GM18499 (cell line): ENCODE measurements around the gene HMCN2.

Experiments
- ATAC-seq: cut with Tn5 transposase; IDR thresholded peaks from one replicate; pipeline ENCODE4 v1.9.1; 2021; ENCODE audit warnings: moderate number of reproducible peaks; ENCODE audit not compliant: insufficient read depth, unreplicated experiment

HMCN2 gene

DNA sequence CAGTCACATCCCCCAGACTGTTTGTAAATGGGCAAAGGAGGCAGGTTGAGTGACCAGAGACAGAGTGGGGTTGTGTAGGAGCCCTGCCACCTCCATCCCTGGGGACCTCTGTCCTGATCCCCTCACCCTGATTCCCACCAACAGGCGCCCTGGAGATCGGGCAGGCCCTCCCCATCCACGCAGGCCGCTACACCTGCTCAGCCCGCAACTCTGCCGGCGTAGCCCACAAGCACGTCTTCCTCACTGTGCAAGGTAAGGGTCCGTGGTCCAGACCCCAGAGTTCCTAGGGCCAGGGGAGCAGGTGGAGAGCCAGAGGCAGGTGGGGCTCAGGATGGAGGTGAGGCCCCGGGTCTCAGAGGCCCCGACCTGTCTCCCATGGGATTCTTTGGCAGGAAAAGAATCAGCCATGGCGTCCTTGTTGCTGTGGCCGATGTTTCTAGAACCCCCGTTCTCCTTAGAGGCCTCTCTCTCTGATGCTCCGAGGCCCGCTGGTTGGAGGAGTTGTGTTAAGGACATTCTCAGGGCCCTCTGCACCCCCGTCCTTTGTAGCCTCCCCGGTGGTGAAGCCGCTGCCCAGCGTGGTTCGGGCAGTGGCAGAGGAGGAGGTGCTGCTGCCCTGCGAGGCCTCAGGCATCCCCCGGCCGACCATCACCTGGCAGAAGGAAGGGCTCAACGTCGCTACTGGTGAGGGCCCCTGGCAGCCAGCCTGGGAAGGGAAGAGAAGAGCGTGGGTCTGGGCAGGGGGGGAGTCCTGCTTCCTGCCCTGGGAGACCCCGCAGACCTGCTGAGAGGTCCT is 137.3 kb downstream of the HMCN2 start:
- no peak for ATAC-seq

DNA sequence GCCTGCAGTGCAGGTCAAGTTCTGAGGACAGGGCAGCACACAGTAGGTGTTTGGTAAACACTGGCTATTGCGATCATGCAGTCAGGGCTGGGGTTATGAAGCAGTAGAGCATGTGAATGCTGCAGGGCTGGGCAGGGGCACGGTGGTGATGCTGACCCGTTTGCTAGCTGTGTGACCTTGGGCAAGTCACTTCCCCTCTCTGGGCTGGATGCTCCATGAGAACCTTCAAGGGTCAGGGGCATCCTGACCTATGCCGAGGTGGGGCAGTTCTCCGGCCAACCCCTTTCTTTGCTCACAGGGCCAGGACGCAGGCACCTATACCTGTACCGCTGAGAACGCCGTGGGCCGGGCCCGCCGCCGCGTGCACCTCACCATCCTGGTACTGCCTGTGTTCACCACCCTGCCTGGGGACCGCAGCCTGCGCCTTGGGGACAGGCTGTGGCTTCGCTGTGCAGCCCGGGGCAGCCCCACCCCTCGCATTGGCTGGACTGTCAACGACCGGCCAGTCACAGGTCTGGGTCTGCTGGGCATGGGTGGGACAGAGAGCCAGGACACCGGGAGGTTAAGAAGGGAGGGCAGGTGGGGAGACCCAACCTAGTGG is 140.2 kb downstream of the HMCN2 start:
- ATAC-seq: no peak

DNA sequence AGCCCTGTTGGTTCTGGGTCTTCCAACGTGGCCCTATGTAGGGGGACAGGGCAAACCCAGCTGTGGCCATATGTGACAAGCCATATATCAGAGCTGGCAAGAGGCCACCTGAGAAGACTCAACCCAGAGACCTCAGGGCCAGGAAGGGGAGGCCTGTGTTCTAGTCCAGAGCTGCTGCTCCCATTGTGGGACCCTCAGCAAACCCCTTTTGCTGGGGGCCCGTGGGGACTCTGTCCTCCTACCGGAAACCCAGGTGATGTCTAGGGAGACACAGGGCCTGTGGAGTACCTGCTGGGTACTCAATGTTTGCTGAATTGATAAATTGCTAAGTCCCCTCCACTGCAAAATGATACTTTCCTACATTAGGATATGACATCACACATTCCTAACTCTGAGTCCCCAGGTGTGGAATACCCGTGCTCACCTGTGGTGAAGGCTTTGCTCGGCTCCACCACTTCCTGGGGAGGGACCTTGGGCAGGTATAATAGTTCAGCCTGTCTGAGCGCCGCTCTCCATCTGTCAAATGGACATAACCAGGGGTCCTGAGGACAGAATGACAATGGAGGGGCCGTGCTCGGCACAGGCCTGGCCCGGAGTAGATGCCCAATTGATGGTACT is 140.8 kb downstream of the HMCN2 start:
- ATAC-seq: no peak

DNA sequence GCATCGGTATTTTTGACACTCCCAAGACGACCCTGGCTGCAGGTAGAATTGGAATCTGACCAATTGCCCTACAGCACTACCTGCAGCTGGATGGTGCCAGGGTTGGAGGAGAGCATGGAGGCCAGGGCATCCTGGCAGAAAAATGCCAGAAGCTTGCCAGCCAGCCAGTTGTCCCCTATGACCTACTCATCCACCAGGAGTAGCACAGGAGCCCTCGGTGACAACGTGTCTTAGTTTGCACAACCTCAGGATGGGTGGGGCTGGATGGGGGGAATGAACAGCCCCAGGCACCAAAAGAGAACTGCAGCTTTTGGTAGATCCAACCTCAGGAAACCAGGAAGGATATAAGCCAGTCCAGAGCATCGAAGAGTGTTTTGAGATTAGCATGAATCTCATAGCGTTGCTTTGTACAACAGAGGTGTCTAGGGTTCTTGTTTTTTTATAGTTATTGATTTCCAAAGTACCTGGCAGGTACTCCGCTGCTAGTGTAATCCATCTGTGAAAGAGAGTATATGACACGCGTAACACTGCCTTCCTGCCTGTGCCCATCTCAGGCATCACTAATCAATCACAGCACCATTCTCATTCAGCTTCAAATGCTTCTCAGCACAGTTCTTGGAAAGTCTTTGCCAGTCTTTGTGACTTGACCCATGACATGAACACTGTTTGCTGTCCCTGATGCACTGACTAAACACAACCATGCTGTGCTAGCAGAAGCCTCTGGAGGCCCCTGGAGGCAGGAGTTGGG is 142.5 kb downstream of the HMCN2 start:
- ATAC-seq: no peak

DNA sequence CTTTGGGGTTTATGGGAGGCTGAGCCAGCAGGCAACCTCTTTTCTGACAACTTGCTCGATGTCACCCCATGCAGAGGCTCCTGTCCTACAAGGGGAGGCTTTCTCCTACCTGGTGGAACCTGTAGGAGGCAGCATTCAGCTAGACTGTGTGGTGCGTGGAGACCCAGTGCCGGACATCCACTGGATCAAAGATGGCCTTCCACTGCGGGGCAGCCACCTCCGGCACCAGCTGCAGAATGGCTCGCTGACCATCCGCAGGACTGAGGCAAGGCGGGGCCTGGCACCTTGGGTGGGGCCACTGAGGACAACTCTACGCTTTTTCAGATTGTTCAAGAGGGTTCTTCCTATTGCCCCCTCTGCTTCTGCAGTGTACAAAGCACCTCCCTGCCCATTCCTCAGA is 143.1 kb downstream of the HMCN2 start:
- ATAC-seq: no peak

DNA sequence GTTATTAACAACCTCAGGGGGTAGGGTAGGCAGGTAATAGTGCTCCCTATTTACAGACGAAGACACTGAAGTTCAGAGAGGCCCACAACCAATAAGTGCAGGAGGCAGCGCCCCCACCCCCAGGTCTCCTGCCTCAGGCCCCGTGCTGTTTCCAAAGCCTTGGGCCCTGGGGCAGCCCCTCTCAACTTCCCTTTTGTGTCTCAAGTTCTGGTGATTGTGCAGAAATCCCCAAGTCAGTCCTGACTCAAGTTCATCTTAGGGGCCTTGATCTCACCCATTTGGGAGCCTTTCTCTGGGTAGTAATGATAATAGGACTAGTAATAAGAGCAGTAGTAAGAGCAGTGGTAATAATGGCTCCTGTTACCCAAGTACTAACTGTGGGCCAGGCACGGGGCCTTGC is 143.7 kb downstream of the HMCN2 start:
- ATAC-seq: no peak

DNA sequence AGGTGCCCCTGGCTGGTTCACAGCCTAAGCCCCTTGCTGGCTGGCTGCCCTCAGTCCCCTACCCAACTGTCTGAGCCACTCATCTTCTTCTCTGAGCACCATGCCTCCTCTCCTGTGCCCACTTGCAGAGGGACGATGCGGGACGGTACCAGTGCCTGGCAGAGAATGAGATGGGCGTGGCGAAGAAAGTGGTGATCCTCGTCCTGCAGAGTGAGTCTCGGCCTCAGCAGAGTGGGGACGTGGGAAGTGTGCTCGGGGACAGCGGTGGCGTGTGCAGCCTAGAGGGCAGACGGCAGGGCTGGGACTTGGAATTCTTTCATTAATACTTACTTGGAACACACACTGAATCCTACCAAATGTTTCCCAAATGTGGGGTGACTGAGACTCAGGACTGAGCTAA is 144.9 kb downstream of the HMCN2 start:
- ATAC-seq: no peak

DNA sequence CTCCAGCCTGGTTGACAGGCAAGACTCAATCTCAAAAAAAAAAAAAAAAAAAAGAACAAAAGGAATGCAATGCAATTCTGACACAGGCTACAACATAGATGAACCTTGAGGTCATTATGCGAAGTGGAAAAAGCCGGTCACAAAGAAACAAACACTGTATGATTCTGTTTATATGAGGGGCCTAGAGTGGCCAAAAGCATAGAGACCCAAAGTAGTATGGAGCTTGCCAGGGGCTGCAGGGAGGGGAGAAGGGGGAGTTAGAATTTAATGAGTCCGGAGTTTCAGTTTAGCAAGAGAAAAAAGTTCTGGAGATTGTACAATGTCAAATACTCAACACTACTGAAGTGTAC is 146.0 kb downstream of the HMCN2 start:
- ATAC-seq: no peak

DNA sequence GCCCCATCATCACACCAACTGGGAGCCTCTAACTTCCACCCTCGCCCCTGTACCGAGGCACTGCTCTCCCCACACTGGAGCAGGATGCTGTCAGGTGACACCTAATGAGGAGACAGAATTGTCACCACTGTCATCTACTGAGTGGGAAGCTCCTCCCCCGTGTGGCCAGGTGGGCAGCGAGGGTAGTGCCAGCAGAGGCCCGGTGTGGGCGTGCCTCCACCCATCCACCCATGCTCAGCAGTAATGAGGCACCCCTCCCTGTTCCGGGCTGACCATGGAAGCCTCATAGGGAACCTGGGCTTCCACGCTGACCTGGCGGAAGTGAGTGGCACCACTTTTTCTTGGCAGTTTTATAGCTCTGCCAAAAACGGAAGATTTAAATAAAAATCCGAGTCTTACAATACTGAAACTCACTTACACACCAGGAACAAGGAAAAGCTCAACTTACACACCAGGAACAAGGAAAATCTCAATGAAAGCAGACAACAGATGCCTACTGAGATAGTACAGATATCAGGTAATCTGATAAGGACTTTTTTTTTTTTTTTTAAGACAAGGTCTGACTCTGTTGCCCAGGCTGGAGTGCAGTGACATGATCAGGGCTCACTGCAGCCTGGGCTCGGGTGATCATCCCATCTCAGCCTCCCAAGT is 148.6 kb downstream of the HMCN2 start:
- ATAC-seq: no peak

DNA sequence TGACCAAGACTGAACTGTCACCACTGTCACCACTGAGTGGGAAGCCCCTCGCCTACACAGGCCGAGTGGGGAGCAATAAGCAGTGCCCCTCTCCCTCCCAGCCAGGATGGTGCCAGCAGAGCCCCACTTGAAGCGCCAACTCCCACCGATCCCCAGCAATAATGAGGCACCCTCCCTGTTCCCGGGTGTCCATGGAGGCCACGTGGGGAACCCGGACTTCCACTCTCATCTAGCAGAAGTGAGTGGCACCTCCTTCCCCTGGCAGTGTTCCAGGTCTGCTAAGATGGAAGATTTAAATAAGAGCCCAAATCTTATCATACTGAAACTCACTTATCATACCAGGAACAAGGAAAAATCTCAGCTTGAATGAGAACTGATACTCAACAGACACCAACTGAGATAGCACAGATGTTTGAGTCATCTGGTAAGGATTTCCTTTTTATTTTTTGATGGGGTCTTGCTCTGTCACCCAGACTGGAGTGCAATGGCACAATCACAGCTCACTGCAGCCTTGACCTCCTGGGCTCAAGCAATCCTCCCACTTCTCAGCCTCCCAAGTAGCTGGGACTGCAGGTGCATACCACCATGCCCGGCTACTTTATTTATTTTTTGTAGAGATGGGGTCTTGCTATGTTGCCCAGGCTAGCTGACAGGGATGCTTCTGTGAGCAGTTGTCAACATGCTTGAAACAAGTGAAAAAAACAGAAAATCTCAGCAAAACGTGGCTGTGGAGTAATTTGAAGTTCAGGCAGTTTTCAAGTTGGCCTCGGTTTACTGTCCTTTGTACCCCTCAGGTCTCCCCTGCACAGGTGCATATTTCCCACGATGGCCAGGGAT is 149.6 kb downstream of the HMCN2 start:
- ATAC-seq: no peak

DNA sequence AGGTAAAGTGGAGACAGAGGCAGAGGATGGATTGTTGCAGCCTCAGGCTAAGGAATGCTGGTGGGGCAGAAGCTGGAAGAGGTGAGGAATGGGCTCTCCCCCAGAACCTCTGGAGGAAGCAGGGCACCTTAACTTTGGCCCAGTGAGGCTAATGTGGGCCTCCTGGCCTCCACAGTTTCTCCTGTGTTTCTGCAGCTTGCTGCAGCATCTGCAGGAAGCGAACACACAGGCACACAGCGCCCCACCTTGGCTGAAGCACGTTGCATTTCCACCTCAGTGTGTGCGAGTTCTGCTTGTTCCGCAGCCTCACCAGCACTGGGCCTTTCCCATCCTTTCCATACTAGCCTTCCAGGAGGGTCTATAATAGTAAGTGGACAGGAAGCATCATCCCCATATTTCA is 152.0 kb downstream of the HMCN2 start:
- no peak for ATAC-seq

DNA sequence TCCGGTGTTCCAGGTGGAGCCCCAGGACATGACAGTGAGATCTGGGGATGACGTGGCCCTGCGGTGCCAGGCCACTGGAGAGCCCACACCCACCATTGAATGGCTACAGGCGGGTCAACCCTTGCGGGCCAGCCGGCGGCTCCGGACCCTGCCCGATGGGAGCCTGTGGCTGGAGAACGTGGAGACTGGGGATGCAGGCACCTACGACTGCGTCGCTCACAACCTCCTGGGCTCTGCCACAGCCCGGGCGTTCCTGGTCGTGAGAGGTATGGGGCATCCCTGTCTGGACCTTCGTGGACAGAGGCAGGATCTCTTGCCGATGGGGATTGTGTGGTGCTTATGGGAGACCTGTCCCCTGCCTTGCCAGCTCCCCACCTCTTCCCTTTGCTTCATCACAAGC is 153.2 kb downstream of the HMCN2 start:
- ATAC-seq: no peak

DNA sequence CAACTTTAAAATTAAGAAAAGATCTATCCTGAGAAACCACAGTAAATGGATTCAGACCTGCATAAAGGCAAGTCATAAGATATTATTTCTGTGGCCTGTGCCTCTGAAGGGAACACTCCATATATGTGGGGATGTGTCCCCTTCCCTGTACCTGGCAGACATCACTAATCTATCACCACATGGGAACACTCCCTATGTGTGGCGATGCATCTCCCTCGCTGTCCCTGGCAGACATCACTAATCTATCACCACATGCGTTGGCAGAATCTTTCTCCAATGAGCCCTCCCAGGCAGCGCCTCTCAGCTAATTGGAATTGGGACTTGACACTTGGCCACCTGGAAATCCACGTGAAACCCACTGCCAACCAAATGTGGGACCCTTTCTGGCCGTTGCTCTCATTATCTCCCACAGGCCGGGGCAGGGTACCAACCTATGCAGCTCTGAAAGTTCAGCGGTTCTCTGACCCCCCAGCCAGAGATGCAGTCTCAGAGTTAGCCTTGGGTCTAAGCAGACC is 154.0 kb downstream of the HMCN2 start:
- ATAC-seq: no peak

DNA sequence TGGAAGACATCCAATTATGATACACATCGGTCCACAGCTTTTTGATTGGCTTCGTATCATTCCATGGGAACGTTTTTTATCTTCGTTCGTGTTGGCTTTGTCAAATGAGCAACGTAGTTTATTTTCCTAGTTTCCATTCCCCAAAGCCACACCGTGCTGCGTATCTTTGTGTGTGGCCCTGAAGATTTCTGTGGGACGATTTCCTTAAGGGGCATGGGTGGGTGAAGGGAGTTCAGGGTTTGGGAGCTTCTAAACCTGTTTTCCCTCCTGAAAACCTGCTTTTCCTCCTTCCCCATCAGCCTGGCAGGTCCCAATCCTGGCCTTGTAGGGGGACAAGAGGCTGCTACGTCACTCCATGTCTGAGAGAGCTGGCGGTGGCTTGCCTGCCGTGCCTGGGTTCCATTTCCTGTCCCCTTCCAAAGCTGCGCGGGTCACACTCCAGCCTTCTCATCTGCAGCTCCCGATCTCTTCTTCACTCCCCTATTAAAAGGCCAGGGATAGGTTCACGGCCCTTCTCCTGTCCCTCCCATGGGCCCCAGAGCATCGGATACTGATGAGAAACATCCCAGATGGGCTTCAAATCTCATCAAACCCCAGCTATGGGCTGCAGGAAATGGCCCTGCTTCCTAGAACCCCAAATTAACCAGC is 155.7 kb downstream of the HMCN2 start:
- no peak for ATAC-seq

DNA sequence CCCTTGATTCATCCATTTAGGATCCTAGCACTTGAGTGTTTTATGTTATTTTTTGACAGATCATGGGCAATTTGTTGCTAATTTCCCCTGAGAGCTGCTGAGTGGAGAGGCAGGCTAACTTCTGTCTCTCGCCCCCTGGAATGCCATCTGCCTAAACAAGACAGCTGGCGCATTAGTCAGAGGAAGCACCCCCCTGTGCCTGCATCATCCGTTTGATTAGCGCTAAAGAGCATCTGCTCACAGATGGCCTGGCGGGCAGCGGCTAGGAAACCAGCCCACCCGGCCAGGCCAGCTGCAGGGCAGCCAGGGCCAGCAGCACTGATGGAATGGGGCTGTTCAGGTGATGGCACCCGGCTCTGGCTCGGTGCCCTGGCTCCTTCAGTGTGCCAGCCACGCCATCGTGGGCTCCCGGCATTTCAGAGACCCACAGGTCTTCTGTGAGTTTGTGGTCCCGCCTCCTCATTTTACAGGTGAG is 156.3 kb downstream of the HMCN2 start:
- no peak for ATAC-seq

DNA sequence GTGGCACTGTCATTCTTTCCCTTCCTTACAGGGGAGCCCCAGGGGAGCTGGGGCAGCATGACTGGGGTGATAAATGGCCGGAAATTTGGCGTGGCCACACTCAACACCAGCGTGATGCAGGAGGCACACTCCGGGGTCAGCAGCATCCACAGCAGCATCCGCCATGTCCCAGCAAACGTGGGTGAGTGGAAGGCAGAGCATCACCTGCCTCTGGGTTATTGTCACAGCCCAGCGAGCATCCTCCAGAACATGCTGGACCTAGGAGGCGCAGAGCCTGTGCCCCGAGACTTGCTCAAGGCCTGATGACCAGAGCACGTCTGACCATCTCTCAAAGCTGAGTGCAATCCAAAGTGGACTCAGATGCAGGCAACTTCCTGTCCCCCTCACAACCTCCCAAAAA is 157.0 kb downstream of the HMCN2 start:
- ATAC-seq: no peak

DNA sequence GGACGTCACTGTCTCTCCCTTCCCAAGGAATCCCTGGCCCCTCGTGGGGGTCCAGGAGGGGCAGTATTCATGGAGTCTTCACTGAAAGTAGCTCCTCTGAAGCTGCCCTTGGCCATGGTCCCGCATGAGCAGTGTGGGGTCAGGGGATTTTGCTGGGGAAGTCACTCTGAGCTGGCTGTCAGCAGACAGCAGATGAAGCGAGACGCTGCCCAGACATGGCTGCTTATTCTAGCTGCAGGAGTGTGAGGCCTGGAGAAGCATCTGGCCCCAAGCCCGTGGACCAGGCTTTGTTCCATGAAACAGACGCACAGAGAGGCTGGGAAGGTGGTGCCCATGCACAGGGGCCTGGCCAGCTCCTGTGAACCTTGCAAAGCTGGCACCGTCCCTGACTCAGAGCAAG is 157.7 kb downstream of the HMCN2 start:
- ATAC-seq: no peak

DNA sequence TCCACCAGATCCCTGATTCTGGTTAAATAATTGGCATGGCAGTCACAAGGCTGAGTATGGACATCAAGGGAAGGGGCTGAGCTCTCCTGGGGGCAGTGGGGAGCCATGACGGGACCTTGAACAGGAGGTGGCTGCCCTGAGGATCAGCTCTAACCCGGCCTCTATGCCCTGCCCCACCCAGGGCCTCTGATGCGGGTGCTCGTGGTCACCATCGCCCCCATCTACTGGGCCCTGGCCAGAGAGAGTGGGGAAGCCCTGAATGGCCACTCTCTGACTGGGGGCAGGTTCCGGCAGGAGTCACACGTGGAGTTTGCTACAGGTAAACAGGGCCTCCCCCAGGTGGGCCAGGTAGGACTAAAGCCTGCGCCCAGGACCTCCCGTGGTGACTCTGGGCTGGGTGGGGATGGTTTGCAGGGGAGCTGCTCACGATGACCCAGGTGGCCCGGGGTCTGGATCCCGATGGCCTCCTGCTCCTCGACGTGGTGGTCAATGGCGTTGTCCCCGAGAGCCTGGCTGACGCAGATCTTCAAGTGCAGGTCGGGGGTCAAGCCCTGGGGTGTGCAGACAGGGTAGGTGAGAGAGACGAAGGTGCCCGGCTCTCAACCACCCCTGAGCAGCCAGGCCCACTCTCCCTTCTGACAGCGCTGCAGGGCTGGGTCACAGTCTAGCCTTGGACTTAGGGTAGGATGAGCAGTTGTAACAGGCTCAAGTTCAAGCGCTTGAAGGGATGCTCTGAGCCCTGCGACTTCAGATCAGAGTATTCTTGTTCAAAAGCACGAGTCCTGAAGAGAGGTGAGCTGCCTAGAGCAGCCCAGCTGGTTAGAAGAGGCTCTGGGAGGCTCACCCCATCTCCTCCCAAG is 159.3 kb downstream of the HMCN2 start:
- no peak for ATAC-seq
